HG03135 (cell line): ENCODE data around the gene LTBP1.
"Not testable (repeated sequence)": the region's sequence is repeated elsewhere in the genome, so short reads cannot be mapped to it uniquely, and the experiment has no call there.

Experiments used
- ATAC-seq: cut with Tn5 transposase; IDR thresholded peaks from one replicate; pipeline ENCODE4 v1.9.1; 2021; ENCODE audit warnings: mild to moderate bottlenecking, moderate library complexity; ENCODE audit not compliant: unreplicated experiment

Gene LTBP1

GRCh38 chr2:32946314-32947075 lies at the start of gene LTBP1:
Gene LTBP1 (plus strand): TSS chr2:32946953. CDS start chr2:32947325, 372 bp downstream.
- ATAC-seq: peak; percentile 61

GRCh38 chr2:32900246-32900973 lies 46.3 kb upstream of the LTBP1 start:
- no peak for ATAC-seq

- ATAC-seq: no peak
Measured at GRCh38 chr2:32901313-32901712, 45.4 kb upstream of the LTBP1 start.

GRCh38 chr2:32902174-32902573 lies 44.6 kb upstream of the LTBP1 start:
- no peak for ATAC-seq

- no peak for ATAC-seq
Measured at GRCh38 chr2:32902986-32903385, 43.8 kb upstream of the LTBP1 start.

- ATAC-seq: no peak
Measured at GRCh38 chr2:32904074-32904473, 42.7 kb upstream of the LTBP1 start.

GRCh38 chr2:32904751-32905150 lies 42.0 kb upstream of the LTBP1 start:
- ATAC-seq: no peak

GRCh38 chr2:32905270-32905669 lies 41.5 kb upstream of the LTBP1 start:
- ATAC-seq: no peak

- peak; percentile 86 for ATAC-seq
Measured at GRCh38 chr2:32910883-32911598, 35.7 kb upstream of the LTBP1 start.

GRCh38 chr2:32915694-32916093 lies 31.1 kb upstream of the LTBP1 start:
- no peak for ATAC-seq

GRCh38 chr2:32918774-32919173 lies 28.0 kb upstream of the LTBP1 start:
- ATAC-seq: no peak

GRCh38 chr2:32919901-32920300 lies 26.9 kb upstream of the LTBP1 start:
- not testable (repeated sequence) for ATAC-seq

GRCh38 chr2:32921486-32921885 lies 25.3 kb upstream of the LTBP1 start:
- ATAC-seq: not testable (repeated sequence)

GRCh38 chr2:32922501-32922900 lies 24.3 kb upstream of the LTBP1 start:
- ATAC-seq: no peak

GRCh38 chr2:32923109-32923508 lies 23.6 kb upstream of the LTBP1 start:
- no peak for ATAC-seq

- ATAC-seq: no peak
Measured at GRCh38 chr2:32925283-32925815, 21.4 kb upstream of the LTBP1 start.

GRCh38 chr2:32925976-32926707 lies 20.6 kb upstream of the LTBP1 start:
- no peak for ATAC-seq

- no peak for ATAC-seq
Measured at GRCh38 chr2:32926708-32927084, 20.1 kb upstream of the LTBP1 start.

- no peak for ATAC-seq
Measured at GRCh38 chr2:32930436-32930835, 16.3 kb upstream of the LTBP1 start.

- ATAC-seq: no peak
Measured at GRCh38 chr2:32931519-32931918, 15.2 kb upstream of the LTBP1 start.
